Astrocyte of the cerebellum (primary cell): ENCODE data around the gene CD84.

ENCODE experiments used
- DNase-seq: peaks from one replicate; pipeline ENCODE4 v3.0.0-alpha.2; 2011; ENCODE audit warnings: low read depth
- H3K4me3 ChIP-seq: 2 replicates; pipeline ENCODE4 v1.5.1; 2011; ENCODE audit warnings: mild to moderate bottlenecking, low read depth, low read length, moderate library complexity
- CTCF ChIP-seq: IDR thresholded peaks from 2 replicates; pipeline ENCODE4 v1.5.1; 2012; ENCODE audit warnings: low read length, low read depth, moderate library complexity, mild to moderate bottlenecking; ENCODE audit errors: missing control alignments
- in situ Hi-C: cut with HindIII; loops from 2 replicates; pipeline ENCODE4 v1.10.0; 2017; ENCODE audit warnings: low sequenced_read_pairs

CD84 gene

GRCh38 chr1:160605792-160606479, 26.6 kb upstream of the CD84 start:
- no peak for TF ChIP-seq CTCF
- no peak for DNase-seq
- H3K4me3 ChIP-seq, result no peak overlapping the region
- in situ Hi-C loops, result no loop called here

- no peak for DNase-seq
- in situ Hi-C loops, result no loop called here
- no peak for TF ChIP-seq CTCF
- no peak overlapping the region for H3K4me3 ChIP-seq
These were observed 25.9 kb upstream of the CD84 start for GRCh38 chr1:160605205-160605604.

- in situ Hi-C loops, result no loop called here
- DNase-seq, result no peak
- TF ChIP-seq CTCF, result no peak
- no peak overlapping the region for H3K4me3 ChIP-seq
These were observed 18.4 kb upstream of the CD84 start for GRCh38 chr1:160597705-160598104.

- H3K4me3 ChIP-seq, result no peak overlapping the region
- no peak for TF ChIP-seq CTCF
- no peak for DNase-seq
- in situ Hi-C loops, result no loop called here
These were observed 17.8 kb upstream of the CD84 start for GRCh38 chr1:160597051-160597450.

- DNase-seq, result no peak
- H3K4me3 ChIP-seq, result no peak overlapping the region
- in situ Hi-C loops, result no loop called here
- no peak for TF ChIP-seq CTCF
These were observed 11.2 kb upstream of the CD84 start for GRCh38 chr1:160590488-160590887.

- TF ChIP-seq CTCF, result no peak
- in situ Hi-C loops, result loop anchor here (10.0 kb wide), 1 partner anchor 154 kb away; no protein-coding TSS in a partner anchor
- H3K4me3 ChIP-seq, result no peak overlapping the region
- DNase-seq, result no peak
These were observed 9.2 kb upstream of the CD84 start for GRCh38 chr1:160588468-160588867.
